Neural progenitor cell (in vitro differentiated cells): ENCODE results near the gene TFPI2. TPM values are rescaled to one million over a fixed set of nuclear protein-coding genes. Genes with fewer than 3 reads are reported as not detected.

Source experiments
- DNase-seq: peaks from one replicate; pipeline ENCODE4 v3.0.0-alpha.2; 2016; ENCODE audit warnings: low spot score
- H2AFZ ChIP-seq: fragments of 200-600 bp; sonication (generic); replicated peaks from 2 replicates; pipeline ENCODE4 v1.6.1; 2016; ENCODE audit warnings: antibody characterized with exemption
- H3F3A ChIP-seq: fragments of 200-600 bp; sonication (generic); 2 replicates; pipeline ENCODE4 v1.6.1; 2016; ENCODE audit warnings: antibody characterized with exemption, low read depth
- H3K27ac ChIP-seq: fragments of 200-600 bp; sonication (generic); 2 replicates; pipeline ENCODE4 v1.5.1; 2016; ENCODE audit warnings: mild to moderate bottlenecking
- H3K27me3 ChIP-seq: fragments of 200-600 bp; sonication (generic); 2 replicates; pipeline ENCODE4 v1.6.1; 2016; ENCODE audit warnings: mild to moderate bottlenecking, moderate library complexity
- H3K36me3 ChIP-seq: fragments of 200-600 bp; sonication (generic); 2 replicates; pipeline ENCODE4 v1.5.1; 2016
- H3K4me1 ChIP-seq: fragments of 200-600 bp; sonication (generic); 2 replicates; pipeline ENCODE4 v1.6.1; 2016; ENCODE audit warnings: mixed run types
- H3K4me2 ChIP-seq: fragments of 200-600 bp; sonication (generic); 2 replicates; pipeline ENCODE4 v1.6.1; 2016
- H3K4me3 ChIP-seq: fragments of 200-600 bp; sonication (generic); 2 replicates; pipeline ENCODE4 v1.5.1; 2016
- H3K79me2 ChIP-seq: fragments of 200-600 bp; sonication (generic); 2 replicates; pipeline ENCODE4 v1.6.1; 2016; ENCODE audit warnings: low read depth
- H3K9ac ChIP-seq: fragments of 200-600 bp; sonication (generic); 2 replicates; pipeline ENCODE4 v1.6.1; 2016
- H3K9me3 ChIP-seq: fragments of 200-600 bp; sonication (generic); 2 replicates; pipeline ENCODE4 v1.5.1; 2016; ENCODE audit warnings: low read depth
- H4K20me1 ChIP-seq: fragments of 200-600 bp; sonication (generic); 2 replicates; pipeline ENCODE4 v1.6.1; 2016; ENCODE audit warnings: low read depth
- H3K27ac Mint-ChIP-seq: 3 replicates; pipeline ENCODE4 v1.8.0; 2021; ENCODE audit warnings: mixed read lengths
- H3K27me3 Mint-ChIP-seq: 2 replicates; pipeline ENCODE4 v1.8.0; 2022; ENCODE audit warnings: low read depth, mild to moderate bottlenecking, inconsistent platforms, moderate library complexity, mixed read lengths; ENCODE audit not compliant: insufficient read depth
- H3K36me3 Mint-ChIP-seq: 3 replicates; pipeline ENCODE4 v1.8.0; 2021; ENCODE audit warnings: mixed read lengths
- H3K4me1 Mint-ChIP-seq: 3 replicates; pipeline ENCODE4 v1.8.0; 2021; ENCODE audit warnings: mixed read lengths
- H3K4me3 Mint-ChIP-seq: 3 replicates; pipeline ENCODE4 v1.8.0; 2021; ENCODE audit warnings: mild to moderate bottlenecking, moderate library complexity, mixed read lengths
- H3K9me3 Mint-ChIP-seq: 3 replicates; pipeline ENCODE4 v1.8.0; 2020; ENCODE audit warnings: mixed read lengths
- EZH2 ChIP-seq: fragments of 200-600 bp; sonication (generic); IDR thresholded peaks from 2 replicates; pipeline ENCODE4 v1.6.1; 2017; ENCODE audit warnings: antibody characterized with exemption, mild to moderate bottlenecking, moderate library complexity
- EZH2phosphoT487 ChIP-seq: fragments of 200-600 bp; sonication (generic); IDR thresholded peaks from 2 replicates; pipeline ENCODE4 v1.6.1; 2017; ENCODE audit warnings: antibody characterized with exemption
- total RNA-seq: library from RNA; depleted of rRNA; stranded (reverse); fragments of >200 nt; gene quantifications from 2 replicates; pipeline ENCODE4 v1.2.3, GENCODE V29; 2015; ENCODE audit warnings: low replicate concordance
- TF ChIP-seq, protein P1 (sequence below): fragments of 200-600 bp; sonication (generic); IDR thresholded peaks from 2 replicates; pipeline ENCODE4 v1.5.1; 2017; ENCODE audit warnings: antibody characterized with exemption, mild to moderate bottlenecking

The TFPI2 gene
- total RNA-seq, 1 donor from 2014 or later: 5.8 TPM

DNA sequence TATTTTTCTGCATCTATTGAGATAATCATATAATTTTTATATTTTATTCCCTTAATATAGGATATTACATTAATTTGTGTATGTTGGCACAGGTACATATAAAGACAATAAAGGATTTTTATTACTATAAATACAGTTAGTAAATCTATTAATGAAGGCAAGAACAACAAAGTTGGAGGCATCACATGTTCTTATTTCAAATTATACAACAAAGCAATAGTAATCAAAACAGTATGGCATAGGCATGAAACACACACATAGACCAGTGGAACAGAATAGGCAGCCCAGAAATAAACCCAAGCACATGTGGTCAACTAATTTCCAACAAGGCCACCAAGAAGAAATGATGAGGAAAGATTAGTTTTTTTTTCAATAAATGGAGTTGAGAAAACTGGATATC, 11.2 kb downstream of the TFPI2 start:
- no peak for DNase-seq
- Histone ChIP-seq H3K4me2 (no peak overlapping the region), H3K79me2 (no peaks in the 10 kb centered on the region), H3K9me3 (peaks cover 14% of the 10 kb centered on the region), H3K27ac (no peak overlapping the region), H4K20me1 (no peaks in the 10 kb centered on the region), H3K4me1 (no peaks in the 10 kb centered on the region), H2AFZ (no peak overlapping the region), H3K4me3 (no peak overlapping the region), H3F3A (no peaks in the 10 kb centered on the region), H3K36me3 (no peaks in the 10 kb centered on the region), H3K9ac (no peak overlapping the region), H3K27me3 (no peaks in the 10 kb centered on the region)
- Mint-ChIP-seq H3K4me1 (no peaks in the 10 kb centered on the region), H3K9me3 (peaks cover 11% of the 10 kb centered on the region), H3K4me3 (no peak overlapping the region), H3K27ac (no peak overlapping the region), H3K36me3 (no peaks in the 10 kb centered on the region), H3K27me3 (peaks cover 2% of the 10 kb centered on the region)
- TF ChIP-seq EZH2 (no peak), EZH2phosphoT487 (no peak)
- TF ChIP-seq, protein P1, sequence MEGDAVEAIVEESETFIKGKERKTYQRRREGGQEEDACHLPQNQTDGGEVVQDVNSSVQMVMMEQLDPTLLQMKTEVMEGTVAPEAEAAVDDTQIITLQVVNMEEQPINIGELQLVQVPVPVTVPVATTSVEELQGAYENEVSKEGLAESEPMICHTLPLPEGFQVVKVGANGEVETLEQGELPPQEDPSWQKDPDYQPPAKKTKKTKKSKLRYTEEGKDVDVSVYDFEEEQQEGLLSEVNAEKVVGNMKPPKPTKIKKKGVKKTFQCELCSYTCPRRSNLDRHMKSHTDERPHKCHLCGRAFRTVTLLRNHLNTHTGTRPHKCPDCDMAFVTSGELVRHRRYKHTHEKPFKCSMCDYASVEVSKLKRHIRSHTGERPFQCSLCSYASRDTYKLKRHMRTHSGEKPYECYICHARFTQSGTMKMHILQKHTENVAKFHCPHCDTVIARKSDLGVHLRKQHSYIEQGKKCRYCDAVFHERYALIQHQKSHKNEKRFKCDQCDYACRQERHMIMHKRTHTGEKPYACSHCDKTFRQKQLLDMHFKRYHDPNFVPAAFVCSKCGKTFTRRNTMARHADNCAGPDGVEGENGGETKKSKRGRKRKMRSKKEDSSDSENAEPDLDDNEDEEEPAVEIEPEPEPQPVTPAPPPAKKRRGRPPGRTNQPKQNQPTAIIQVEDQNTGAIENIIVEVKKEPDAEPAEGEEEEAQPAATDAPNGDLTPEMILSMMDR: no peak

- no peak for DNase-seq
- peaks cover 14% of the 10 kb centered on the region for H3K9me3 ChIP-seq
- peaks cover 2% of the 10 kb centered on the region for H3K27me3 Mint-ChIP-seq
- no peaks in the 10 kb centered on the region for H4K20me1 ChIP-seq
- H3K4me1 ChIP-seq: no peaks in the 10 kb centered on the region
- H3K9me3 Mint-ChIP-seq: peaks cover 16% of the 10 kb centered on the region
- H3K27ac Mint-ChIP-seq: no peak overlapping the region
- no peak overlapping the region for H3K9ac ChIP-seq
- no peak overlapping the region for H2AFZ ChIP-seq
- H3K27me3 ChIP-seq: no peaks in the 10 kb centered on the region
- H3K36me3 Mint-ChIP-seq: no peaks in the 10 kb centered on the region
- H3K36me3 ChIP-seq: peaks cover 3% of the 10 kb centered on the region
- H3K79me2 ChIP-seq: no peaks in the 10 kb centered on the region
- no peak overlapping the region for H3K27ac ChIP-seq
- no peak overlapping the region for H3K4me2 ChIP-seq
- H3K4me1 Mint-ChIP-seq: no peaks in the 10 kb centered on the region
- TF ChIP-seq EZH2phosphoT487: no peak
- no peak for TF ChIP-seq EZH2
- TF ChIP-seq, protein P1: no peak
- H3K4me3 Mint-ChIP-seq: no peak overlapping the region
- no peak overlapping the region for H3K4me3 ChIP-seq
- H3F3A ChIP-seq: no peaks in the 10 kb centered on the region
Measured at GRCh38 chr7:93877742-93878141, 12.8 kb downstream of the TFPI2 start.

DNA sequence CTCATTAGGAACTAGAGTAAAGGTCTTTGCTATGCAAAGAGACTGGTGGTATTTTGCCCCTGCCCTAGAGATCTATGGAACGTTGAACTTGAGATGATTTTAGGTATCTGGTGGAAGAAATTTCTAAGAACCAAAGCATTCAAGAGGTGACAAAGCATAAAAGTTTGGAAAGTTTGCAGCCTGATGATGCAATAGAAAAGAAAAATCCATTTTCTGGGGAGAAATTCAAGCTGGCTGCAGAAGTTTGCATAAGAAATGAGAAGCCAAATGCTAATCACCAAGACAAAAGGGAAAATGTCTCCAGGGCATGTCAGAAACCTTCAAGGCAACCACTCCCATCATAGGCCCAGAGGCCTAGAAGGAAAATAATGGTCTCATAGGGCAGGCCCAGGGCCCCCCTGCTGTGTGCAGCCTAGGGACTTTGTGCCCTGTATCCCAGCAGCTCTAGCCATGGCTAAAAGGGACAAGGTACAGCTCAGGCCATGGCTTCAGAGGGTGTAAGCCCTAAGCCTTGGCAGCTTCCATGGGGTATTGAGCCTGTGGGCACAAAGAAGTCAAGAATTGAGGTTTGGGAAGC, 16.5 kb downstream of the TFPI2 start:
- Mint-ChIP-seq H3K4me3 (no peak overlapping the region), H3K36me3 (no peaks in the 10 kb centered on the region), H3K9me3 (peaks cover 8% of the 10 kb centered on the region), H3K27me3 (peaks cover 2% of the 10 kb centered on the region), H3K4me1 (no peaks in the 10 kb centered on the region), H3K27ac (no peak overlapping the region)
- no peak overlapping the region for H3K4me2 ChIP-seq
- TF ChIP-seq EZH2phosphoT487 (no peak), EZH2 (no peak)
- TF ChIP-seq, protein P1: no peak
- H3K4me3 ChIP-seq: no peak overlapping the region
- H3K9ac ChIP-seq: no peak overlapping the region
- H3K4me1 ChIP-seq: no peaks in the 10 kb centered on the region
- peaks cover 4% of the 10 kb centered on the region for H3K36me3 ChIP-seq
- H3K27ac ChIP-seq: no peak overlapping the region
- no peaks in the 10 kb centered on the region for H4K20me1 ChIP-seq
- H3K27me3 ChIP-seq: no peaks in the 10 kb centered on the region
- H3F3A ChIP-seq: no peaks in the 10 kb centered on the region
- H3K79me2 ChIP-seq: no peaks in the 10 kb centered on the region
- peaks cover 6% of the 10 kb centered on the region for H3K9me3 ChIP-seq
- H2AFZ ChIP-seq: no peak overlapping the region
- no peak for DNase-seq
